Astrocyte of the hippocampus (primary cell): Measurements from ENCODE around the gene APOBEC4.

Experiments used
- DNase-seq: peaks from one replicate; pipeline ENCODE4 v3.0.0; 2011; ENCODE audit warnings: low read depth, low spot score

The APOBEC4 gene

GRCh38 chr1:183600634-183601033 is 52.5 kb downstream of the APOBEC4 start:
- no peak for DNase-seq

GRCh38 chr1:183600136-183600535 is 53.0 kb downstream of the APOBEC4 start:
- DNase-seq: peak; percentile 33

- no peak for DNase-seq
Observed at GRCh38 chr1:183598386-183598785, 54.7 kb downstream of the APOBEC4 start.

GRCh38 chr1:183597656-183598347 is 55.3 kb downstream of the APOBEC4 start:
- no peak for DNase-seq

- DNase-seq: no peak
Observed at GRCh38 chr1:183596500-183596899, 56.6 kb downstream of the APOBEC4 start.
